Measurements from ENCODE around the gene SEC61A2.

DNA sequence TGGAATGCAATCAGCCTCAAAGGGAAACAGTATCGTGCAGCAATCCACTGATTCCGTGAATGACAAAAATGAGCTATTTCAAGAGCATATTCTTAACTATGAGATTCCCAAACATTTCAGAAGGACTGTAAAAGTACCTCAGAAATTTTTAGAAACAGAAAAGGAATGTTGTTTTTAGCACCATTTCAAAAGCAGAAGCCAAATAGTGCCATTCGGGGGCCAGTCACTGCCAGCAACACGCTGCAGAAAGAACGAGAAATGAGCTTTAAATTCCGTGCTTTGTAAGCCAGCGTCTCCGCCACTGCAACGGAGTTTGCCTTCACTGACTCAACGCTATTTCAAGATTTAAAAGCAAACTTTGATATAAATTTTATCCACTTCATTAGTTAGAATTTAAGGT lies 59.9 kb downstream of the SEC61A2 start:
- TF ChIP-seq POLR2AphosphoS5 (IDR thresholded peaks at IDR 0.05; ENCODE audit: low read depth, low read length), result no peak
- TF ChIP-seq, protein P1, sequence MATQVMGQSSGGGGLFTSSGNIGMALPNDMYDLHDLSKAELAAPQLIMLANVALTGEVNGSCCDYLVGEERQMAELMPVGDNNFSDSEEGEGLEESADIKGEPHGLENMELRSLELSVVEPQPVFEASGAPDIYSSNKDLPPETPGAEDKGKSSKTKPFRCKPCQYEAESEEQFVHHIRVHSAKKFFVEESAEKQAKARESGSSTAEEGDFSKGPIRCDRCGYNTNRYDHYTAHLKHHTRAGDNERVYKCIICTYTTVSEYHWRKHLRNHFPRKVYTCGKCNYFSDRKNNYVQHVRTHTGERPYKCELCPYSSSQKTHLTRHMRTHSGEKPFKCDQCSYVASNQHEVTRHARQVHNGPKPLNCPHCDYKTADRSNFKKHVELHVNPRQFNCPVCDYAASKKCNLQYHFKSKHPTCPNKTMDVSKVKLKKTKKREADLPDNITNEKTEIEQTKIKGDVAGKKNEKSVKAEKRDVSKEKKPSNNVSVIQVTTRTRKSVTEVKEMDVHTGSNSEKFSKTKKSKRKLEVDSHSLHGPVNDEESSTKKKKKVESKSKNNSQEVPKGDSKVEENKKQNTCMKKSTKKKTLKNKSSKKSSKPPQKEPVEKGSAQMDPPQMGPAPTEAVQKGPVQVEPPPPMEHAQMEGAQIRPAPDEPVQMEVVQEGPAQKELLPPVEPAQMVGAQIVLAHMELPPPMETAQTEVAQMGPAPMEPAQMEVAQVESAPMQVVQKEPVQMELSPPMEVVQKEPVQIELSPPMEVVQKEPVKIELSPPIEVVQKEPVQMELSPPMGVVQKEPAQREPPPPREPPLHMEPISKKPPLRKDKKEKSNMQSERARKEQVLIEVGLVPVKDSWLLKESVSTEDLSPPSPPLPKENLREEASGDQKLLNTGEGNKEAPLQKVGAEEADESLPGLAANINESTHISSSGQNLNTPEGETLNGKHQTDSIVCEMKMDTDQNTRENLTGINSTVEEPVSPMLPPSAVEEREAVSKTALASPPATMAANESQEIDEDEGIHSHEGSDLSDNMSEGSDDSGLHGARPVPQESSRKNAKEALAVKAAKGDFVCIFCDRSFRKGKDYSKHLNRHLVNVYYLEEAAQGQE (IDR thresholded peaks at IDR 0.05; ENCODE audit: insufficient read depth in 1 of 2, low read depth in 2 of 2, low read length in 2 of 2), result no peak
